Effector memory CD8-positive, alpha-beta T cell (primary cell): ENCODE data around the gene IFIT5.
"Not testable (repeated sequence)": the region's sequence is repeated elsewhere in the genome, so short reads cannot be mapped to it uniquely, and the experiment has no call there.

Source experiments
- ATAC-seq: fragments of 150-1000 bp; cut with Tn5 transposase; replicated peaks from 2 replicates; pipeline ENCODE4 v1.10.0; 2021; ENCODE audit warnings: mild to moderate bottlenecking, moderate library complexity
- DNase-seq, 3 experiments: peaks; one replicate each; pipeline ENCODE4 v3.0.0; 2021
- H3K27ac Mint-ChIP-seq, 2 donors: one replicate each; pipeline ENCODE4 v1.8.0; 2022; ENCODE audit warnings: mild to moderate bottlenecking in 2 of 2, mixed read lengths in 2 of 2, moderate library complexity in 2 of 2
- H3K27me3 Mint-ChIP-seq, 2 donors: one replicate each; pipeline ENCODE4 v1.8.0; 2022; ENCODE audit warnings: mixed read lengths in 2 of 2
- H3K36me3 Mint-ChIP-seq: one replicate; pipeline ENCODE4 v1.8.0; 2022; ENCODE audit warnings: mild to moderate bottlenecking, moderate library complexity, mixed read lengths; ENCODE audit not compliant: insufficient read depth
- H3K4me1 Mint-ChIP-seq, 2 donors: one replicate each; pipeline ENCODE4 v1.8.0; 2022; ENCODE audit warnings: low read depth in 2 of 2, mixed read lengths in 2 of 2
- H3K4me3 Mint-ChIP-seq, 2 donors: one replicate each; pipeline ENCODE4 v1.8.0; 2022; ENCODE audit warnings: mild to moderate bottlenecking in 2 of 2, mixed read lengths in 2 of 2, moderate library complexity in 2 of 2
- H3K9me3 Mint-ChIP-seq, 2 donors: one replicate each; pipeline ENCODE4 v1.8.0; 2022; ENCODE audit warnings: mixed read lengths in 2 of 2

IFIT5 gene

GRCh38 chr10:89426230-89426868, 12.0 kb downstream of the IFIT5 start:
- Mint-ChIP-seq H3K9me3 (no peaks in the 10 kb centered on the region), H3K4me1 (no peaks in the 10 kb centered on the region), H3K27ac (no peak overlapping the region), H3K36me3 (peaks cover 17% of the 10 kb centered on the region), H3K4me3 (no peak overlapping the region), H3K27me3 (peaks cover 7 to 18% of the 10 kb centered on the region in 2 donors)
- DNase-seq, result peak in 1 of 3 experiments; percentile 15
- peak; percentile 67 for ATAC-seq

- ATAC-seq (no peak), DNase-seq (no peak)
- H3K36me3 Mint-ChIP-seq, result peaks cover 9% of the 10 kb centered on the region
- H3K4me3 Mint-ChIP-seq, result no peak overlapping the region
- H3K4me1 Mint-ChIP-seq, result no peaks in the 10 kb centered on the region
- no peaks in the 10 kb centered on the region for H3K9me3 Mint-ChIP-seq
- peaks cover 7 to 18% of the 10 kb centered on the region in 2 donors for H3K27me3 Mint-ChIP-seq
- no peak overlapping the region for H3K27ac Mint-ChIP-seq
Measured at GRCh38 chr10:89427629-89428028, 13.3 kb downstream of the IFIT5 start.

GRCh38 chr10:89428877-89429276, 14.5 kb downstream of the IFIT5 start:
- H3K27me3 Mint-ChIP-seq, result peaks cover 14 to 27% of the 10 kb centered on the region in 2 donors
- DNase-seq (no peak), ATAC-seq (no peak)

GRCh38 chr10:89431977-89432376, 17.6 kb downstream of the IFIT5 start:
- no peaks in the 10 kb centered on the region for H3K9me3 Mint-ChIP-seq
- H3K36me3 Mint-ChIP-seq, result no peaks in the 10 kb centered on the region
- peaks cover 42 to 46% of the 10 kb centered on the region in 2 donors for H3K27me3 Mint-ChIP-seq
- ATAC-seq, result no peak
- no peaks in the 10 kb centered on the region for H3K4me1 Mint-ChIP-seq
- no peak overlapping the region for H3K4me3 Mint-ChIP-seq
- no peak overlapping the region for H3K27ac Mint-ChIP-seq
- no peak for DNase-seq

More at GRCh38 chr10:89428877-89429276, 14.5 kb downstream of the IFIT5 start:
- no peak overlapping the region for H3K4me3 Mint-ChIP-seq
- no peaks in the 10 kb centered on the region for H3K9me3 Mint-ChIP-seq
- H3K27ac Mint-ChIP-seq, result no peak overlapping the region
- H3K36me3 Mint-ChIP-seq, result peaks cover under 1% of the 10 kb centered on the region
- H3K4me1 Mint-ChIP-seq, result no peaks in the 10 kb centered on the region

DNA sequence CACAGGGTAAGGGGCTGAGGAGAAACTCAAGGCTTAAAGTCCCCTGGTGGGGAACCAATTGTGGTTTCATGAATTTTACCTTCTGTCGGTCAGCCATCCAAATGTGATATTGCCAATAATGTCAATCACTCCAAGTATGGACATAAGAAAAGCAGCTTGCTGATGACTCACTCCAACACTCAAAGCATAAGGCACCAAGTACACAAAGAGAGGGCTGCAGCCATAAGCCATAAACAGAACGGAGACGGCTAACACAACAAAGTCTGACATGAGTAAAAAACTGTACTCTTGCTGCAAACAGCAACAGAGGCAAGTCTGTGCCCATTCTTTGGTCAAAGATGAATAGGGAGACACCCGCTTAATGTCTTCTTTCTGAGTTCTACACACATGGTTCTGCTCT, 24.2 kb downstream of the IFIT5 start:
- no peak for ATAC-seq
- DNase-seq, result no peak
- Mint-ChIP-seq H3K27me3 (peaks cover 68% of the 10 kb centered on the region in 2 donors), H3K9me3 (no peaks in the 10 kb centered on the region), H3K4me1 (no peaks in the 10 kb centered on the region), H3K4me3 (no peak overlapping the region), H3K27ac (no peak overlapping the region), H3K36me3 (no peaks in the 10 kb centered on the region)

GRCh38 chr10:89440226-89441009, 26.1 kb downstream of the IFIT5 start:
- H3K36me3 Mint-ChIP-seq, result no peaks in the 10 kb centered on the region
- H3K27ac Mint-ChIP-seq, result no peak overlapping the region
- ATAC-seq (no peak), DNase-seq (no peak)
- no peaks in the 10 kb centered on the region for H3K9me3 Mint-ChIP-seq
- no peak overlapping the region for H3K4me3 Mint-ChIP-seq
- no peaks in the 10 kb centered on the region for H3K4me1 Mint-ChIP-seq
- H3K27me3 Mint-ChIP-seq, result peaks cover 54 to 63% of the 10 kb centered on the region in 2 donors

- Mint-ChIP-seq H3K9me3 (no peaks in the 10 kb centered on the region), H3K27me3 (peaks cover 55 to 66% of the 10 kb centered on the region in 2 donors), H3K4me3 (no peak overlapping the region), H3K27ac (no peak overlapping the region), H3K4me1 (no peaks in the 10 kb centered on the region), H3K36me3 (no peaks in the 10 kb centered on the region)
- DNase-seq (no peak), ATAC-seq (no peak)
Measured at GRCh38 chr10:89442289-89442688, 27.9 kb downstream of the IFIT5 start.

DNA sequence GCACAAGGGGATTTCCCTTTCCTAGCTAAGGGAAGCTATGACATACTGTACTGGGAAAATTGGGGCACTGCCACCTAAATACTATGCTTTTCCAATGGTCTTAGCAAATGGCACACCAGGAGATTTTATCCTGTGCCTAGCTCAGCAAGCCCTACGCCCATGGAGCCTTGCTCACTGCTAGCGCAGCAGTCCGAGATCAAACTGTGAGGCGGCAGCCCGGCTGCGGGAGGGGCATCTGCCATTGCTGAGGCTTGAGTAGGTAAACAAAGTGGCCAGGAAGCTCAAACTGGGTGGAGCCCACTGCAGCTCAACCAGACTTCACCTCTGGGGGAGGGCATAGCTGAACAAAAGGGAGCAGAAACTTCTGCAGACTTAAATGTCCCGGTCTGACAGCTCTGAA, 30.5 kb downstream of the IFIT5 start:
- ATAC-seq, H3K4me1 Mint-ChIP-seq, DNase-seq, H3K4me3 Mint-ChIP-seq, H3K36me3 Mint-ChIP-seq, H3K9me3 Mint-ChIP-seq, H3K27ac Mint-ChIP-seq: not testable (repeated sequence)
- peaks cover 40 to 50% of the 10 kb centered on the region in 2 donors for H3K27me3 Mint-ChIP-seq

DNA sequence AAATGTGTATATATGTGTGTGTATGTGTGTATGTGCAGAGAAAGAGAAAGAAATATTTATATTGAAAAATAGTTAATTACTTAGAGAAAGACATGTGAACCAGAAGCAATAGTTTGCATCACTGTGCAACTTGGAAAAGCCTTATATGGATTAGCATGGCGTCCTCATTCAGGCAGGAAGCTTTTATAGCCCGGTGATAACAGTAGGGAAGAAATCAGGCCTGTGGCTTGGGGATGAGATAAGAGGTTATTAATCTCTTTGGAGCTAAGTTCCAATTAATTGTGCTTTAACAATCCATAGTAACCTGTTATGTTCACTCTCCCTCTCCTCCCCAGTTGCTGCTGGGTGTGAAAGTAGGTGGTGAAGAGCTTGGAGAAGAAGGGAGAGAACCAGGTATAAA, 36.5 kb downstream of the IFIT5 start:
- Mint-ChIP-seq H3K36me3 (no peaks in the 10 kb centered on the region), H3K4me1 (no peaks in the 10 kb centered on the region), H3K27ac (no peak overlapping the region), H3K9me3 (no peaks in the 10 kb centered on the region), H3K4me3 (no peak overlapping the region), H3K27me3 (peaks cover 26 to 30% of the 10 kb centered on the region in 2 donors)
- ATAC-seq, result no peak
- DNase-seq, result no peak

DNA sequence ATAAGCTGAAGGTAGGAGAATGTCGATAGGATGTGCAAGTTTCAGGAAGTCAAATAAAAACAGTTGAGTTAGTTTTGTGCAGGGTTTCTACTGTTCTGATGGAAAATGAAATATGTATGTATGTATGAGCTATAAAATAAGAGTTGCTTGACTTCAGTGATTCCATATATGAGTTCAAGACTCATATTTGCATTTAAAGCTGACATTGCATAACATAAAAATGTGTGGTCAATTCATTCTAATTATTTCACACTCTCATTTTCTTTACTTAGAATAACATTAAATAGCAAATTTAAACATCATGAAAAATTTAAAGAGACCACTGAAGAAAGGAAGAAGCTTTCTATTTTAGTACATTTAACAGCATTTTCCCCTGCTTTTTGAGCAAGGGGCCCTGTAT, 37.8 kb downstream of the IFIT5 start:
- H3K9me3 Mint-ChIP-seq, result no peaks in the 10 kb centered on the region
- H3K4me1 Mint-ChIP-seq, result no peaks in the 10 kb centered on the region
- peaks cover 23 to 27% of the 10 kb centered on the region in 2 donors for H3K27me3 Mint-ChIP-seq
- no peak overlapping the region for H3K27ac Mint-ChIP-seq
- ATAC-seq (no peak), DNase-seq (no peak)
- no peaks in the 10 kb centered on the region for H3K36me3 Mint-ChIP-seq
- H3K4me3 Mint-ChIP-seq, result no peak overlapping the region

DNA sequence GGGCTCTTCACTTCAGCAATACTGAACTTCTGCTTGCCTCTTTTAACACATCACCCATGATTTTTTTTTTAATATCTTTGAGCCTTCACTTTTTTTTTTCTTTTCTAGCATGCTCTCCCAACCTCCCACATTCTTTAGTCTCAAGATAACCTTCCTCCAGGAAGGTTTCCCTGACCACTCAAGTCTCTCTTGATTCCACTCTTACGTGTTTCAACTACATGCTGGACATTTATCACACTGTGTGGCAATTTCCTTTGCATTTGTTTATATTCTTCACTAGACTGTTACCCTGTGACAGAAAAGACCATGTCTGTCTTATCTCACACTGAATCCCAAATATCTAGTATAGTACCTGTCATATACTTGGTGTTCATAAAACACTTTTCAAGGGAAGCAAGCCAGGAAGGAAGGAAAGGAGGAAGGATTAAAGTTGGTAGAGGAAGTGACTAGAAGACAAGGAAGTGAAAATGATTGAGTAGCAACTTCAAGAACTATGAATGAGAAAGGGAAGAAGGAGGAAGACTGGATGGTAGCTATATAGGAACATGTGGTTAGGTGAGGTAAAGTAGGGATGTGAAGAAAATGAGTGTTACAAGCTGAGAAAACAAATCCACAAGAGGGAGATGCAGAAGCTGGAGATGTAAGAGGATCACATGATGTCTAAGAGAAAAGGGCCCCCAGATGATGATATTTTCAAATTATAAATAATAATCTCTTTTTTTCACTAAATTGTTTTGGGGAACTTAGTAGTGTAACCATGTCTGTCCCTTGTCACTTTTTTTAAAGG, 40.4 kb downstream of the IFIT5 start:
- Mint-ChIP-seq H3K27me3 (peaks cover 39 to 42% of the 10 kb centered on the region in 2 donors), H3K36me3 (no peaks in the 10 kb centered on the region), H3K4me3 (no peak overlapping the region), H3K4me1 (no peaks in the 10 kb centered on the region), H3K27ac (no peak overlapping the region), H3K9me3 (no peaks in the 10 kb centered on the region)
- ATAC-seq (no peak), DNase-seq (no peak)

GRCh38 chr10:89458291-89458690, 43.9 kb downstream of the IFIT5 start:
- Mint-ChIP-seq H3K27ac (no peak overlapping the region), H3K36me3 (no peaks in the 10 kb centered on the region), H3K4me3 (no peak overlapping the region), H3K27me3 (peaks cover 45 to 50% of the 10 kb centered on the region in 2 donors), H3K9me3 (no peaks in the 10 kb centered on the region), H3K4me1 (no peaks in the 10 kb centered on the region)
- DNase-seq, result no peak
- ATAC-seq, result no peak

DNA sequence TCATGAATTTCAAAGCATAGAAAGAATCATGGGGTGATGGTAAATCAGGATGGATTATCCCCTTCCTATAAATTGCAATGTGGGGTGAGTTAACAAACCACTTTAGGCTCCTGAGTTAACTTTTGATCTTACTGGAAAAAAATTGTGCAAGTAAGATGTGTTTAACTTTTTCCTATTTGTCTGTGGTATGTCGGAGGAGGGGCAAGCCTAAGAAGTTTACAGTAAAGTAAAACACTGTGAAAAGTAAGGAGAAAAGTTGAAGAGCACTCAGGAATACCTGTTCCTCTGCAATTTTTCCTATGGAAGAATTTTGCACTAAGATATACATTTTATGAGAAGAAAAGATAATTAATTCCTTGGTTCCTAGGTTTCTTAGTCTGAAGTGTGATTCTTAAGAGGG, 44.4 kb downstream of the IFIT5 start:
- Mint-ChIP-seq H3K9me3 (no peaks in the 10 kb centered on the region), H3K4me3 (no peak overlapping the region), H3K4me1 (no peaks in the 10 kb centered on the region), H3K36me3 (no peaks in the 10 kb centered on the region), H3K27ac (no peak overlapping the region), H3K27me3 (peaks cover 45 to 50% of the 10 kb centered on the region in 2 donors)
- no peak for ATAC-seq
- DNase-seq, result no peak
